Measurements from ENCODE around the gene RUNDC3A.
A peak's percentile ranks its signal among the peaks of the same experiment; 100 is the strongest.

Gene RUNDC3A

GRCh38 chr17:44304651-44305050, 3.8 kb upstream of the RUNDC3A start:
- Histone ChIP-seq H3K36me3 (ENCODE audit: low read depth) (no peaks in the 10 kb centered on the region), H3K4me3 (ENCODE audit: severe bottlenecking) (no peak overlapping the region), H3K4me1 (ENCODE audit: insufficient read depth, poor library complexity, severe bottlenecking) (peaks cover 7% of the 10 kb centered on the region), H3K27me3 (ENCODE audit: insufficient read depth, poor library complexity, severe bottlenecking) (no peaks in the 10 kb centered on the region), H3K9me3 (ENCODE audit: severe bottlenecking) (no peaks in the 10 kb centered on the region), H3K27ac (ENCODE audit: poor library complexity, severe bottlenecking) (no peak overlapping the region)
- no peak for DNase-seq (ENCODE audit: low spot score)
- no peak for TF ChIP-seq CTCF (IDR thresholded peaks at IDR 0.05; ENCODE audit: poor library complexity, severe bottlenecking)
- ATAC-seq (ENCODE audit: low read depth): no peak

GRCh38 chr17:44307387-44308186, 814 bp upstream of the RUNDC3A start:
- H3K4me3 ChIP-seq (ENCODE audit: severe bottlenecking): no peak overlapping the region
- H3K9me3 ChIP-seq (ENCODE audit: severe bottlenecking): no peaks in the 10 kb centered on the region
- TF ChIP-seq CTCF (IDR thresholded peaks at IDR 0.05; ENCODE audit: poor library complexity, severe bottlenecking): no peak
- DNase-seq (ENCODE audit: low spot score): no peak
- H3K27me3 ChIP-seq (ENCODE audit: insufficient read depth, poor library complexity, severe bottlenecking): no peaks in the 10 kb centered on the region
- no peaks in the 10 kb centered on the region for H3K36me3 ChIP-seq (ENCODE audit: low read depth)
- peaks cover 7% of the 10 kb centered on the region for H3K4me1 ChIP-seq (ENCODE audit: insufficient read depth, poor library complexity, severe bottlenecking)
- ATAC-seq (ENCODE audit: low read depth): peak; percentile 82
- H3K27ac ChIP-seq (ENCODE audit: poor library complexity, severe bottlenecking): no peak overlapping the region

GRCh38 chr17:44308865-44309264, 464 bp downstream of the RUNDC3A start:
- Histone ChIP-seq H3K4me3 (ENCODE audit: severe bottlenecking) (peak overlapping the region; percentile 33), H3K36me3 (ENCODE audit: low read depth) (no peaks in the 10 kb centered on the region), H3K4me1 (ENCODE audit: insufficient read depth, poor library complexity, severe bottlenecking) (peaks cover 7% of the 10 kb centered on the region), H3K27ac (ENCODE audit: poor library complexity, severe bottlenecking) (no peak overlapping the region), H3K9me3 (ENCODE audit: severe bottlenecking) (no peaks in the 10 kb centered on the region), H3K27me3 (ENCODE audit: insufficient read depth, poor library complexity, severe bottlenecking) (no peaks in the 10 kb centered on the region)
- ATAC-seq (ENCODE audit: low read depth): no peak
- DNase-seq (ENCODE audit: low spot score): no peak
- no peak for TF ChIP-seq CTCF (IDR thresholded peaks at IDR 0.05; ENCODE audit: poor library complexity, severe bottlenecking)

- ATAC-seq (ENCODE audit: low read depth) (peak; percentile 57), DNase-seq (ENCODE audit: low spot score) (no peak)
- no peaks in the 10 kb centered on the region for H3K27me3 ChIP-seq (ENCODE audit: insufficient read depth, poor library complexity, severe bottlenecking)
- no peak overlapping the region for H3K27ac ChIP-seq (ENCODE audit: poor library complexity, severe bottlenecking)
- peak; percentile 15 for TF ChIP-seq CTCF (IDR thresholded peaks at IDR 0.05; ENCODE audit: poor library complexity, severe bottlenecking)
- no peak overlapping the region for H3K4me3 ChIP-seq (ENCODE audit: severe bottlenecking)
- H3K4me1 ChIP-seq (ENCODE audit: insufficient read depth, poor library complexity, severe bottlenecking): peaks cover 7% of the 10 kb centered on the region
- no peaks in the 10 kb centered on the region for H3K9me3 ChIP-seq (ENCODE audit: severe bottlenecking)
- no peaks in the 10 kb centered on the region for H3K36me3 ChIP-seq (ENCODE audit: low read depth)
These were observed 1.1 kb downstream of the RUNDC3A start for GRCh38 chr17:44309472-44309871.

- Histone ChIP-seq H3K36me3 (ENCODE audit: low read depth) (no peaks in the 10 kb centered on the region), H3K27ac (ENCODE audit: poor library complexity, severe bottlenecking) (no peak overlapping the region), H3K4me1 (ENCODE audit: insufficient read depth, poor library complexity, severe bottlenecking) (peaks cover 7% of the 10 kb centered on the region), H3K4me3 (ENCODE audit: severe bottlenecking) (no peak overlapping the region), H3K27me3 (ENCODE audit: insufficient read depth, poor library complexity, severe bottlenecking) (no peaks in the 10 kb centered on the region), H3K9me3 (ENCODE audit: severe bottlenecking) (no peaks in the 10 kb centered on the region)
- ATAC-seq (ENCODE audit: low read depth) (no peak), DNase-seq (ENCODE audit: low spot score) (no peak)
- TF ChIP-seq CTCF (IDR thresholded peaks at IDR 0.05; ENCODE audit: poor library complexity, severe bottlenecking): no peak
These were observed 1.8 kb downstream of the RUNDC3A start for GRCh38 chr17:44310188-44310587.

All from RWPE2 (cell line).